Thyroid gland (tissue), 4 donors: ENCODE data around the gene ITIH2. TPM values are rescaled to one million over a fixed set of nuclear protein-coding genes. Genes with fewer than 3 reads are reported as not detected.
"Not testable (repeated sequence)": the region's sequence is repeated elsewhere in the genome, so short reads cannot be mapped to it uniquely, and the experiment has no call there.

Experiments used
- DNase-seq, 2 donors: peaks; one replicate each; pipeline ENCODE4 v3.0.0-alpha.2; 2019
- H3K27ac ChIP-seq, 3 donors: fragments of 200-600 bp; sonication (generic); 1 replicate in 2 of 3; 2 replicates in 1 of 3; pipeline ENCODE4 v1.5.1; 2016 to 2019; ENCODE audit warnings: mild to moderate bottlenecking in 1 of 3, moderate library complexity in 1 of 3
- H3K27me3 ChIP-seq: fragments of 200-600 bp; sonication (generic); one replicate; pipeline ENCODE4 v1.5.1; 2019
- H3K36me3 ChIP-seq, 2 donors: fragments of 200-600 bp; sonication (generic); one replicate each; pipeline ENCODE4 v1.5.1; 2016 to 2019
- H3K4me1 ChIP-seq, 2 donors: fragments of 200-600 bp; sonication (generic); one replicate each; pipeline ENCODE4 v1.5.1; 2017 to 2019
- H3K4me3 ChIP-seq, 3 donors: fragments of 200-600 bp; sonication (generic); replicated peaks in 1 of 3; 1 replicate in 2 of 3; 2 replicates in 1 of 3; pipeline ENCODE4 v1.5.1; 2016; ENCODE audit warnings: mild to moderate bottlenecking in 1 of 3
- H3K9me3 ChIP-seq: fragments of 200-600 bp; sonication (generic); one replicate; pipeline ENCODE4 v1.5.1; 2017
- CTCF ChIP-seq, 6 experiments: fragments of 200-600 bp in 3 of 6; fragments of 450-650 bp in 3 of 6; sonication (generic) in 3 of 6; IDR thresholded peaks; one replicate each; pipeline ENCODE4 v1.5.1; 2016 to 2019; ENCODE audit warnings: antibody characterized with exemption in 6 of 6, mild to moderate bottlenecking in 2 of 6, inconsistent platforms in 1 of 6, moderate library complexity in 1 of 6
- POLR2A ChIP-seq, 2 donors: fragments of 450-650 bp; IDR thresholded peaks; one replicate each; pipeline ENCODE4 v1.6.1; 2017; ENCODE audit warnings: antibody characterized with exemption in 2 of 2, mild to moderate bottlenecking in 2 of 2, moderate library complexity in 1 of 2
- WGBS, 2 donors: methylation state at CpG; one replicate each; pipeline ENCODE4 v1.1.5; 2017; 5-methylcytosine and 5-hydroxymethylcytosine counted together
- intact Hi-C: fragments of 100-400 bp; cut with DNase I; formaldehyde crosslinking; loops from one replicate; pipeline ENCODE4 v1.15.1; 2023
- total RNA-seq, 4 donors: library from RNA; depleted of rRNA; stranded (reverse); fragments of >200 nt; gene quantifications; one replicate each; pipeline ENCODE4 v1.2.3, GENCODE V29; 2016

Gene ITIH2
- total RNA-seq, result not detected

- no peak for TF ChIP-seq CTCF (IDR thresholded peaks at IDR 0.05)
- no peak for TF ChIP-seq POLR2A (IDR thresholded peaks at IDR 0.05)
- no peaks in the 10 kb centered on the region for H3K9me3 ChIP-seq
- no peak within 1 kb of the TSS for H3K27ac ChIP-seq
- 67 to 77% methylated on average over 4 of the region's 4 CpGs for WGBS, 2 donors
- H3K27me3 ChIP-seq, result no peaks in the 10 kb centered on the region
- no peak for DNase-seq
- no peaks in the 10 kb centered on the region for H3K4me1 ChIP-seq
- intact Hi-C loops, result no loop called here
- no peaks in the 10 kb centered on the region for H3K36me3 ChIP-seq
- H3K4me3 ChIP-seq, result no peak within 1 kb of the TSS
These were observed at the start of gene ITIH2 for GRCh38 chr10:7703140-7703539. TSS of gene ITIH2 (plus strand) at chr10:7703316. CDS start at chr10:7703435, 119 bp downstream.

GRCh38 chr10:7657079-7657478 is 46.0 kb upstream of the ITIH2 start:
- WGBS, 2 donors, result 91% methylated on average over 11 of the region's 11 CpGs
- H3K27ac ChIP-seq, intact Hi-C loops, DNase-seq, H3K36me3 ChIP-seq, H3K4me1 ChIP-seq, H3K9me3 ChIP-seq, H3K4me3 ChIP-seq, H3K27me3 ChIP-seq: not testable (repeated sequence)

GRCh38 chr10:7657552-7657951 is 45.6 kb upstream of the ITIH2 start:
- TF ChIP-seq POLR2A (IDR thresholded peaks at IDR 0.05) (no peak), CTCF (IDR thresholded peaks at IDR 0.05) (no peak)
- H3K27ac ChIP-seq, result no peak overlapping the region
- intact Hi-C loops, result no loop called here
- no peaks in the 10 kb centered on the region for H3K36me3 ChIP-seq
- no peaks in the 10 kb centered on the region for H3K4me1 ChIP-seq
- no peaks in the 10 kb centered on the region for H3K9me3 ChIP-seq
- no peak for DNase-seq
- 79 to 87% methylated on average over 2 of the region's 2 CpGs for WGBS, 2 donors
- H3K27me3 ChIP-seq, result no peaks in the 10 kb centered on the region
- no peak overlapping the region for H3K4me3 ChIP-seq

- Histone ChIP-seq H3K27ac (no peak overlapping the region), H3K27me3 (no peaks in the 10 kb centered on the region), H3K4me1 (no peaks in the 10 kb centered on the region), H3K9me3 (no peaks in the 10 kb centered on the region), H3K36me3 (no peaks in the 10 kb centered on the region), H3K4me3 (no peak overlapping the region)
- intact Hi-C loops, result no loop called here
- WGBS, 2 donors, result 65 to 73% methylated on average over 4 of the region's 4 CpGs
- no peak for TF ChIP-seq CTCF (IDR thresholded peaks at IDR 0.05)
- TF ChIP-seq POLR2A (IDR thresholded peaks at IDR 0.05), result no peak
- no peak for DNase-seq
These were observed 43.6 kb upstream of the ITIH2 start for GRCh38 chr10:7659560-7659959.

GRCh38 chr10:7662522-7662921 is 40.6 kb upstream of the ITIH2 start:
- no peak overlapping the region for H3K27ac ChIP-seq
- peaks cover 0 to 8% of the 10 kb centered on the region in 2 donors for H3K4me1 ChIP-seq
- intact Hi-C loops, result no loop called here
- WGBS, 2 donors, result 77 to 85% methylated on average over 5 of the region's 5 CpGs
- no peak for DNase-seq
- no peak for TF ChIP-seq CTCF (IDR thresholded peaks at IDR 0.05)
- no peaks in the 10 kb centered on the region for H3K27me3 ChIP-seq
- H3K4me3 ChIP-seq, result no peak overlapping the region
- H3K9me3 ChIP-seq, result no peaks in the 10 kb centered on the region
- H3K36me3 ChIP-seq, result no peaks in the 10 kb centered on the region

GRCh38 chr10:7664707-7665106 is 38.4 kb upstream of the ITIH2 start:
- H3K36me3 ChIP-seq, result no peaks in the 10 kb centered on the region
- 78 to 84% methylated on average over 2 of the region's 2 CpGs for WGBS, 2 donors
- H3K4me3 ChIP-seq, result no peak overlapping the region
- TF ChIP-seq POLR2A (IDR thresholded peaks at IDR 0.05), result no peak
- TF ChIP-seq CTCF (IDR thresholded peaks at IDR 0.05), result no peak
- H3K27me3 ChIP-seq, result no peaks in the 10 kb centered on the region
- H3K27ac ChIP-seq, result no peak overlapping the region
- no peaks in the 10 kb centered on the region for H3K9me3 ChIP-seq
- peaks cover 0 to 8% of the 10 kb centered on the region in 2 donors for H3K4me1 ChIP-seq
- intact Hi-C loops, result no loop called here
- no peak for DNase-seq
